Medulla oblongata (tissue), 1 donor: ENCODE measurements around the gene RHOA.
"Not testable (repeated sequence)": the region's sequence is repeated elsewhere in the genome, so short reads cannot be mapped to it uniquely, and the experiment has no call there.

Experiments used
- DNase-seq: peaks from one replicate; pipeline ENCODE4 v3.0.0-alpha.2; 2015; ENCODE audit errors: extremely low spot score

The RHOA gene

GRCh38 chr3:49362561-49362960, 49.2 kb downstream of the RHOA start:
- no peak for DNase-seq

DNA sequence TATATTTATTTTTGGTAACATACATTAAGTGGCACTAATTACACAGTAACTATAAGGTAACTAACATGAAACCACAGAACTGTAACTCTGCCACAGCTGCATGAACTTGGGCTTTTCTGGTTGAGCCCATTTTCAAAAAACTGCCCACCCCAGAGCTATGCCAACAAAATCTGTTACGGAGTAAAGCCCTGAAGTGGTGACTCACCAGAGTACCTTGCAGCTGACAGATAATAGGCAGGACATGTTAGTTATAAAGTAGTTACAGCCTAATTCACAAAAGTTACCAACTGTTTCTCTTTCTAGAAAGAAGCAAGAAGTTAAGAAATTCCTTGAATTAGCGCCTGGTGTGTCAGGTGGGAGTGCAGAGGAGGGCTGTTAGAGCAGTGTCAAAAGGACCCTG, 52.2 kb downstream of the RHOA start:
- no peak for DNase-seq

- no peak for DNase-seq
Measured at GRCh38 chr3:49358884-49359225, 52.9 kb downstream of the RHOA start.

DNA sequence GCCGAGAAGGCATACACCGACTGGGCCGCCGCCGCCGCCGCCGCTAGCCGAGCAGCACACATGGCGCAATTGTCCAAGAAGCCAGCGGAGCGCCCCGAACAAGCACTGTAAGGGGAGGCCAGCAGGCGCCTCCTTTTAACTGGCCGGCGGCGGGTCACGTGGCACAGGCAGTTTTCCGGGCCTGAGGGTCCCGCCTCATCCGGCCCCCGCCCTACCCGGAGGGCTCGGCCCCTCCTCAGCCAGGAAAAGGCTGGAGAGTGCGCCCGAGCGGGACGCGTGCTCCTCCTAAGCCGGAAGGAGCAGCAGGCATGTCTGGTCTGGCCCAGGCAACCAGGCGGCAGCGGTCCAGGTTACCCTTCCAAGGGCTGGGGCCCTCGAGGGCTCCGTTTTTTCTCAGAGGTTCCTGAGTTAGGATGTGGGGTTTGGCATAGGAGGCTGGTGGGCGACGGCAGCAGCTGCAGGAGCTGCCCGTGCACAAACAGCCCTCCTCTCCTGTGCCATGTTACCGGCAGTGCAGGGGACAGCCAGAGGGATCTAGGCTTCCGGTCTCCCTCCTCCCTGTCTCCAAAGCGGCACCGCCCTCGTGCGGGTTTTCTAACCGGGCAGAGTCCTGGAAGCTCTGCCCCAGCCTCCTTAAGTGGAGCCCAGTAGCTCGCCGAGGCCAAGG, 53.4 kb downstream of the RHOA start, which contains the start of gene GPX1:
TSS of gene GPX1 (minus strand) at position 137 of the 667 bp plus-strand sequence. CDS start at position 62, 75 bp downstream.
- DNase-seq, result peak; percentile 93

GRCh38 chr3:49357443-49358216, 54.1 kb downstream of the RHOA start:
- not testable (repeated sequence) for DNase-seq

GRCh38 chr3:49357095-49357442, 54.7 kb downstream of the RHOA start:
- DNase-seq, result not testable (repeated sequence)

- DNase-seq, result no peak
Measured at GRCh38 chr3:49352890-49353421, 58.8 kb downstream of the RHOA start.

DNA sequence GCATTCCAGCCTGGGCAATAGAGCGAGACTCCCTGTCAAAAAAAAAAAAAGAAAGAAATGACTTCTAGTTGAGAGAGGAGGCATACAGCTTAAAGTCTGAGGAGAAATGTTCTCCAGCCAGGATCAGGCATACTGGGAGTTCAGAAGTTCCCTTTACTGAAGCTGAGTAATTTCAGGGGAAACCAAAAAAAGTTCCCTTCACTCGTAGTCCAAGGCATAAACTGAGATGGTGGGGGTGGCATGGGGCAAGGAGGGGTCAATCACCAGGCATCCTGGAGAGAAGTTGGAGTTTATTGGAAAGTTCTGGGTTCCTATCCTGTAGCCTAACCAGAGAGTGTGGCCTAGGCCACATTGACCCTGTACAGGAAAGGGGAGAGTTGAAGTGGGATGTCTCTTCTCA, 59.5 kb downstream of the RHOA start:
- no peak for DNase-seq

DNA sequence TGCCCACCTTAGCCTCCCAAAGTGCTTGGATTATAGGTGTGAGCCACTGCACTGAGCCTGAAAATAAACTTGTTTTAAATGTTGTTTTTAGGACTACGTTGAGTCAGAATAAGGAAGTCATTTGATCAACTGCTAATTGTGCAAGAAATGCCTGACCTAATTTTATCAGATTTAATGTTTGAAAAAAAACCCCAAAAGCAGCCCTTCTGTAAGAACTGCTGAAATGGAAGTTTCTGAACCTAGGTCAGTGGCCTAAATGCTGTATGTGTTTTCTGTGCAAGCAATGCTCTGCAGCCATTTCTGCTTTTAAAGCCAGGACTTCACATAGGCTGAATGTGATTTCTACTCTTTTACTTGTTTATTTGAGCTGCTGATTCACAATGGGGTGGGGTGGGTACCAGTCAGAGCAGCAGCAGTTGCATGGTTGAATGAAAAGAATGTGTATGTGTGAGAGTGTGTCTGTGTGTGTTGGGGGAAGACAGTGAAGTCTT, 60.2 kb downstream of the RHOA start:
- no peak for DNase-seq

GRCh38 chr3:49349348-49350114, 62.2 kb downstream of the RHOA start:
- DNase-seq, result no peak

GRCh38 chr3:49348361-49348760, 63.4 kb downstream of the RHOA start:
- not testable (repeated sequence) for DNase-seq

DNA sequence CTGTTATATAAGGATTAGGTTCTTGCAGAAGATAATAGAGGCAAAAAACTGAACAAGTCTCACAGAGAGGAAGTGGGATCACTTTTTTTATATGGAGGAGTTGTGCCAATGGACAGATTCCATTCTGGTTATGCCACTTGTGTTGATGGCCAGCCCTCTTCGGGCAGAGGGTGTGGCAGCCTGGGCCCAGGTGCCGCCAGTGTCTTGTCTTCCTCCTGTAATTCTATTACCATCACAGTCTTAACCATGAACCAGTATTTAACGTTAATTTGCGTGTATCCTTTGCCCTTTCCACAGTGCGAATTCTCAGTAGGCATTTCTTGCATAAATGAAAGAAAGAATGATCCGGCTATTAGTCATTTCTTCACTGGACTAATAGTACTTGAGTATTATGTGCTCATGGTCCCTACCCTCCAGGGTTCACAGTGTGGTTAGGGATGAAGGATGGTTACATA, 65.0 kb downstream of the RHOA start:
- DNase-seq, result no peak

GRCh38 chr3:49343163-49343562, 68.6 kb downstream of the RHOA start:
- DNase-seq, result peak; percentile 71

- DNase-seq, result no peak
Measured at GRCh38 chr3:49341996-49342395, 69.8 kb downstream of the RHOA start.

DNA sequence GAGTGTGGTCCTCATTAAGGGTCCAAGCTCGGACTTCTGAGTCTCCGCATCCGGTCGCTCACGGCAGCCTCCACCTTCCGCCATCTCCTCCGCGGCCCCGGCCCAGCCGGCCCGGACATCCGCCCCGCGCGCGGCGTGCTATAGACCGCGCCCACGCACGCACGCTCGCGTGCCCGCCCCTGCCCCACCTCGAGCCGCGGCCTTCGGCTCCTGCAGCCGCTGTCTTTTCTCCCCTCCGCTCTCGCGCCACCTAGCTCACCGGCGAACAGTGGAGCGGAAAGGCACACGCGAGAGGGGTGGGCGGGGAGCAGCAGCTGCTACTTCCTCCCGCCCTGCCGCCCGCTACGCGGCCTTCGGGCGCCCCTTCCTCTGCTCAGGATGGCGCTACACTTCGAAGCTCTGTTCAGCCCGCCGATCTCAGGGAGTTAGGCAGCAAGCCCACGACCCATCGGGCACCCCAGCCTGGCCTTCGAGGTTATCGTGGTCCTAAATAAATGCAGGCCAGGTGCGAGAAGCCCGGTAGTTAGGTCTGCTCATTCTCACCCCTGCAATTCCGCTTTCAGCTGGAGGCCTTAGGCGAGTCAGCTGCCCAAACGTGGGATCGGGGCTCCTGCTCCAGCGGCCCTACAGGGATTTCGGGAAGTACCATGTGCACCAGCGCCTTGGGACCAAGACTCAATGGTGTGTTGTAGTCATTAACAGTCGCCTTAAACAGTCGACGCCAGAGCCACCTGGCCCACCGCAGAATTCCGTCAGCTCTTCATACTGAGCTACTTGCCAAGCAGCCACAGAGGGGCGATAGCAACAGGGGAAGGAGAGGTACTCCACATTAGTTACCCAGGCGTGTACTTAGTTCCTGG, 71.6 kb downstream of the RHOA start, which contains the start of gene USP4:
TSS of gene USP4 (minus strand) at position 113 of the 860 bp plus-strand sequence. CDS start at position 84, 29 bp downstream.
- peak; percentile 84 for DNase-seq

GRCh38 chr3:49339581-49339940, 72.2 kb downstream of the RHOA start:
- DNase-seq, result no peak

- no peak for DNase-seq
Measured at GRCh38 chr3:49333916-49334633, 77.7 kb downstream of the RHOA start.

GRCh38 chr3:49333091-49333490, 78.7 kb downstream of the RHOA start:
- no peak for DNase-seq

- DNase-seq, result no peak
Measured at GRCh38 chr3:49329186-49329585, 82.6 kb downstream of the RHOA start.

- not testable (repeated sequence) for DNase-seq
Measured at GRCh38 chr3:49328350-49328749, 83.4 kb downstream of the RHOA start.
